GM21360 (cell line): ENCODE results near the gene PARP9.
"Not testable (repeated sequence)": the region's sequence is repeated elsewhere in the genome, so short reads cannot be mapped to it uniquely, and the experiment has no call there.

ENCODE experiments used
- ATAC-seq: cut with Tn5 transposase; IDR thresholded peaks from one replicate; pipeline ENCODE4 v1.9.1; 2021; ENCODE audit warnings: mild to moderate bottlenecking, moderate library complexity; ENCODE audit not compliant: unreplicated experiment

Gene PARP9

GRCh38 chr3:122523317-122523716 is 40.8 kb downstream of the PARP9 start:
- no peak for ATAC-seq

- ATAC-seq, result no peak
These were observed 43.2 kb downstream of the PARP9 start for GRCh38 chr3:122520861-122521260.

GRCh38 chr3:122519693-122520092 is 44.4 kb downstream of the PARP9 start:
- ATAC-seq, result no peak

- no peak for ATAC-seq
These were observed 47.2 kb downstream of the PARP9 start for GRCh38 chr3:122516846-122517360.

- ATAC-seq, result no peak
These were observed 48.2 kb downstream of the PARP9 start for GRCh38 chr3:122515870-122516269.

- ATAC-seq, result no peak
These were observed 49.1 kb downstream of the PARP9 start for GRCh38 chr3:122515020-122515468.

- ATAC-seq, result peak; percentile 75
These were observed 49.7 kb downstream of the PARP9 start, which contains the start of gene KPNA1 for GRCh38 chr3:122514123-122515019. TSS of gene KPNA1 (minus strand) at chr3:122514939. CDS start at chr3:122496565, 18,374 bp downstream.

- no peak for ATAC-seq
These were observed 50.5 kb downstream of the PARP9 start for GRCh38 chr3:122513386-122514122.

GRCh38 chr3:122512284-122512683 is 51.8 kb downstream of the PARP9 start:
- no peak for ATAC-seq

- ATAC-seq, result no peak
These were observed 53.1 kb downstream of the PARP9 start for GRCh38 chr3:122510878-122511535.

GRCh38 chr3:122508944-122509343 is 55.2 kb downstream of the PARP9 start:
- not testable (repeated sequence) for ATAC-seq

GRCh38 chr3:122508135-122508914 is 55.8 kb downstream of the PARP9 start:
- ATAC-seq, result no peak

GRCh38 chr3:122506450-122506849 is 57.6 kb downstream of the PARP9 start:
- ATAC-seq, result no peak

GRCh38 chr3:122505676-122506075 is 58.4 kb downstream of the PARP9 start:
- no peak for ATAC-seq

- no peak for ATAC-seq
These were observed 61.2 kb downstream of the PARP9 start for GRCh38 chr3:122502941-122503340.

GRCh38 chr3:122502139-122502538 is 62.0 kb downstream of the PARP9 start:
- ATAC-seq, result no peak

GRCh38 chr3:122500964-122501363 is 63.1 kb downstream of the PARP9 start:
- ATAC-seq, result not testable (repeated sequence)

- ATAC-seq, result no peak
These were observed 65.9 kb downstream of the PARP9 start for GRCh38 chr3:122498152-122498551.

- ATAC-seq, result peak; percentile 75
These were observed 66.7 kb downstream of the PARP9 start for GRCh38 chr3:122497425-122497824.

- no peak for ATAC-seq
These were observed 67.6 kb downstream of the PARP9 start for GRCh38 chr3:122496508-122496907.
